Measurements from ENCODE around the gene CLCF1. TPM values are rescaled to one million over a fixed set of nuclear protein-coding genes. Genes with fewer than 3 reads are reported as not detected.
"Not testable (repeated sequence)": the region's sequence is repeated elsewhere in the genome, so short reads cannot be mapped to it uniquely, and the experiment has no call there.

Gene CLCF1
- polyA plus RNA-seq, 2 donors: 1.4 to 2.2 TPM

DNA sequence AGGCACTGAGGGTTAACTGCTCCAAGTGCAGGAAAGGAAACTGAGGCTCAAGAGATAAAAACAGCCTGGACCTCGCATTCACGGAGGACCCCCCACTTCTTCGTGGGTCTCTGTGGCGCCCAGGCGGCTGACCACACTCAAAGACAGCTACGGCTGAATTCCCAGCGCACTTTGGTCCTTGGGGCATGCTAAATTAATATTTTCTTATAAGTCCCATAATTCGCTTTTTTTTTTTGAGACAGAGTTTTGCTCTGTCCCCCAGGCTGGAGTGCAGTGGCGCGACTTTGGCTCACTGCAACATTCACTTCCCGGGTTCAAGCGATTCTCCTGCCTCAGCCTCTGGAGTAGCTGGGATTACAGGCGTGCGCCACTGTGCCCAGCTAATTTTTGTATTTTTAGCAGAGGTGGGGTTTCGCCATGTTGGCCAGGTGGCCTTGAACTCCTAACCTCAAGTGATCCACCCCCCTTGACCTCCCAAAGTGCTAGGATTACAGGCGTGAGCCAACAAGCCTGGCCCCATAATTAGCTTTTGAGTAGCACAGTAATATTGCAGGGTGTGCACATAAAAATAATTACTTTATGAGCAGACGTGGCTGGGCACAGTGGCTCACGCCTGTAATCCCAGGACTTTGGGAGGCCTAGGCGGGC, 28.9 kb upstream of the CLCF1 start:
- not testable (repeated sequence) for H3K27me3 ChIP-seq (ENCODE audit: control insufficient read depth in 1 of 2, insufficient read depth in 2 of 2, low read length in 2 of 2); H3K4me3 ChIP-seq (ENCODE audit: low read depth in 1 of 2, low read length in 2 of 2); H3K9me3 ChIP-seq (ENCODE audit: control insufficient read depth in 2 of 2, insufficient read depth in 1 of 2, low read depth in 1 of 2, low read length in 1 of 2)
- 47 to 52% methylated on average over 19 of the region's 19 CpGs for WGBS, 2 donors
- H3K27ac ChIP-seq (ENCODE audit: low read depth in 2 of 2, low read length in 1 of 2): peak overlapping the region; percentile 77 to 90
- H3K4me1 ChIP-seq (ENCODE audit: control insufficient read depth in 2 of 2, insufficient read depth in 2 of 2, low read length in 1 of 2): peaks cover 0 to 14% of the 10 kb centered on the region in 2 donors
- H3K36me3 ChIP-seq (ENCODE audit: control insufficient read depth in 2 of 2, insufficient read depth in 2 of 2, low read length in 1 of 2): peaks cover 12 to 26% of the 10 kb centered on the region in 2 donors

DNA sequence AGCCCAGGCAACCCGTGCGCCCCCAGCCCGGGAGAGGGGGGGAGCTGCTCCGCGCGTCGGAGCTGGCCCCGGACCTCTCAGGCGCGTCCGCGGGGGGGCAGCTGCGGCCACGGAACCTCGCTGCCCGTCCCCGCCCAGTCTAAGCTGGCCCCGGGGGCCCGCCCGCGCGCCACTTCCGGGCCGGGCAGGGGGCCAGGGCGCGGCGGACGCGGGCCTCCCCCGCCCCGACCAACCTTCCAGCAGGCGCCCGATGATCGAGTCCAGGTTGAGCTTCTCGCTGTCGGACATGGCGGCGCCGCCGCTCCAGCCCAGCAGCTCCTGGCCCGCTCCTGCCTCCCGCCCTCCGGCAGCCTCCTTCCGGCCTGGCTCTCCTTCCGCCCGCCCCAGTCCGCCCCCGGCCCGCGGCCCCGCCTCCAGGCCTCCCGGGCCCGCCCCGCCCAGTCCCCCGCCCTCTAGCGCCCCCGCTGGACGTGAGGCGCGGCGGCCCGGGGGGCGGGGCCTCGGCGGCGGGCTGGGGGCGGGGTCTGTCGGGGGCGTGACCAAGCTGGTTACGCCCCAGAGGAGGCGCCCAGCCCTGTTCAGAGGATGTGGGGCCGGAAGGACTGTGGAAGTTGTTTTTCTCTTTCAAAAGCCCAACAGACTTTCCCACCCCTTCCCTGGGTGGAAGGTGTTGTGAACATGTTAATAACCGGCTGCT, 28.2 kb upstream of the CLCF1 start, which contains the start of gene PPP1CA:
TSS of gene PPP1CA (minus strand) at position 364 of the 697 bp plus-strand sequence. CDS start at position 288, 76 bp downstream.
- Histone ChIP-seq H3K27ac (ENCODE audit: low read depth in 2 of 2, low read length in 1 of 2) (peak within 1 kb of the TSS; percentile 94 to 96), H3K27me3 (ENCODE audit: control insufficient read depth in 1 of 2, insufficient read depth in 2 of 2, low read length in 2 of 2) (no peaks in the 10 kb centered on the region), H3K9me3 (ENCODE audit: control insufficient read depth in 2 of 2, insufficient read depth in 1 of 2, low read depth in 1 of 2, low read length in 1 of 2) (no peaks in the 10 kb centered on the region), H3K4me1 (ENCODE audit: control insufficient read depth in 2 of 2, insufficient read depth in 2 of 2, low read length in 1 of 2) (peaks cover 0 to 13% of the 10 kb centered on the region in 2 donors), H3K4me3 (ENCODE audit: low read depth in 1 of 2, low read length in 2 of 2) (peak within 1 kb of the TSS; percentile 78 to 93), H3K36me3 (ENCODE audit: control insufficient read depth in 2 of 2, insufficient read depth in 2 of 2, low read length in 1 of 2) (peaks cover 15 to 29% of the 10 kb centered on the region in 2 donors)
- 0 to 1% methylated on average over 56 to 73 of the region's 73 CpGs for WGBS, 2 donors

DNA sequence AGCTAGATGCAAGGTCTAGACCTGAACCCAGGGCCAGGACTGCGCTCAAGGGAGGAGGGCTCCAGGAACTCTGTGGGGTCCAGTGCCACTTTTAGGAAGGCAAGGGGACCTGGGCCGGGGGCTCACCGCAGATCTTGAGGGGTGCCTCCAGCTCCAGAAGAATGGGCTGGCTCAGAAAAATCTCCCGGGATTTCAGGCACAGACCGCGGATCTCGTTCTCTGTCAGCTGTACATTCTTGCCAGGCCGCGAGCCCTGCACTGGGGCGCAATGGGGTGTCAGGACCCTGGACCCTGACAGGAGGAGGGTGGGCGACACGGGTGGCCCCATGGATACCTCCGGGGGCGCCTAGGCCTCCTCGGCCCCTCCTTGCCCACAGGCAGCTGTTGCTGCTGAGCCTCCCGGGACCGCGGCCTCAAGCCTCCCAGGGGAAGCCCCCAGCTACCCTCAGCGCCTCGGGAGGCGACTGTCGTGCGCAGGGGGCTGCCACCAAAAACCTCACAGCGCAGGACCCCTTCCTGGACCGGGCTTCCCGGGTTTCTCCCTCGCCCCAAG, 27.6 kb upstream of the CLCF1 start:
- Histone ChIP-seq H3K4me1 (ENCODE audit: control insufficient read depth in 2 of 2, insufficient read depth in 2 of 2, low read length in 1 of 2) (peaks cover 0 to 13% of the 10 kb centered on the region in 2 donors), H3K27me3 (ENCODE audit: control insufficient read depth in 1 of 2, insufficient read depth in 2 of 2, low read length in 2 of 2) (no peaks in the 10 kb centered on the region), H3K9me3 (ENCODE audit: control insufficient read depth in 2 of 2, insufficient read depth in 1 of 2, low read depth in 1 of 2, low read length in 1 of 2) (no peaks in the 10 kb centered on the region), H3K36me3 (ENCODE audit: control insufficient read depth in 2 of 2, insufficient read depth in 2 of 2, low read length in 1 of 2) (peaks cover 15 to 29% of the 10 kb centered on the region in 2 donors), H3K4me3 (ENCODE audit: low read depth in 1 of 2, low read length in 2 of 2) (peak overlapping the region; percentile 78 to 93), H3K27ac (ENCODE audit: low read depth in 2 of 2, low read length in 1 of 2) (peak overlapping the region; percentile 94 to 96)
- WGBS, 2 donors: 2 to 3% methylated on average over 26 to 27 of the region's 27 CpGs

DNA sequence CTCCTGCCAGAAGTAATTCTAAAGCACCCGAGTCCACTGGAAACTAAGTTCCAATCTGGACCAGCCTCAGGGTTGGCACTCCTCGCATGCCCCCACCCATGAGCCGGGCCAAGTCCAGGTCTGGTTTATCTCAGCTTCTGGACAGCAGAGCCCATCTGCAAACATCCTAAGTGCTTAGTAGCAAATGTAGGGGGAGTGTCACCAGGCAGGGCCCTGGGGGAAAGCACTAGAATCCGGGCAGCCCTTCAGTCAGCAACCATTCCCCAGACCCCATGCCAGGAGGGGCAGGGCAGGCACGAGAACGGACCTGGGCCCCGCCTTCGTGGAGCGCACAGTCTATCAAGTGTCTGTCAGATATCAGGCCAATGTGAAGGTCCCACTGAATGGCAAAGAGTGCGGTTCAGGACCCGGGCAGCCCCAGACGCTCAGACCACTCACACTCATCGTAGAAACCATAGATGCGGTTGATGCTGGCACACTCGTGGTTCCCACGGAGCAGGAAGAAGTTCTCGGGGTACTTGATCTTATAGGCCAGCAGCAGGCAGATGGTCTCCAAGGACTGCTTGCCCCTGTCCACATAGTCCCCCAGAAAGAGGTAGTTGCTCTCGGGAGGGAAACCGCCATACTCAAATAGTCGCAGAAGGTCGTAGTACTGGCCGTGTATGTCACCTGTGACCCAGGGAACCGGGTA, 27.0 kb upstream of the CLCF1 start:
- H3K4me1 ChIP-seq (ENCODE audit: control insufficient read depth in 2 of 2, insufficient read depth in 2 of 2, low read length in 1 of 2): peaks cover 0 to 13% of the 10 kb centered on the region in 2 donors
- WGBS, 2 donors: 25 to 28% methylated on average over 23 of the region's 23 CpGs
- H3K4me3 ChIP-seq (ENCODE audit: low read depth in 1 of 2, low read length in 2 of 2): peak overlapping the region; percentile 78 to 93
- peak overlapping the region; percentile 94 to 96 for H3K27ac ChIP-seq (ENCODE audit: low read depth in 2 of 2, low read length in 1 of 2)
- no peaks in the 10 kb centered on the region for H3K27me3 ChIP-seq (ENCODE audit: control insufficient read depth in 1 of 2, insufficient read depth in 2 of 2, low read length in 2 of 2)
- peaks cover 15 to 34% of the 10 kb centered on the region in 2 donors for H3K36me3 ChIP-seq (ENCODE audit: control insufficient read depth in 2 of 2, insufficient read depth in 2 of 2, low read length in 1 of 2)
- no peaks in the 10 kb centered on the region for H3K9me3 ChIP-seq (ENCODE audit: control insufficient read depth in 2 of 2, insufficient read depth in 1 of 2, low read depth in 1 of 2, low read length in 1 of 2)

DNA sequence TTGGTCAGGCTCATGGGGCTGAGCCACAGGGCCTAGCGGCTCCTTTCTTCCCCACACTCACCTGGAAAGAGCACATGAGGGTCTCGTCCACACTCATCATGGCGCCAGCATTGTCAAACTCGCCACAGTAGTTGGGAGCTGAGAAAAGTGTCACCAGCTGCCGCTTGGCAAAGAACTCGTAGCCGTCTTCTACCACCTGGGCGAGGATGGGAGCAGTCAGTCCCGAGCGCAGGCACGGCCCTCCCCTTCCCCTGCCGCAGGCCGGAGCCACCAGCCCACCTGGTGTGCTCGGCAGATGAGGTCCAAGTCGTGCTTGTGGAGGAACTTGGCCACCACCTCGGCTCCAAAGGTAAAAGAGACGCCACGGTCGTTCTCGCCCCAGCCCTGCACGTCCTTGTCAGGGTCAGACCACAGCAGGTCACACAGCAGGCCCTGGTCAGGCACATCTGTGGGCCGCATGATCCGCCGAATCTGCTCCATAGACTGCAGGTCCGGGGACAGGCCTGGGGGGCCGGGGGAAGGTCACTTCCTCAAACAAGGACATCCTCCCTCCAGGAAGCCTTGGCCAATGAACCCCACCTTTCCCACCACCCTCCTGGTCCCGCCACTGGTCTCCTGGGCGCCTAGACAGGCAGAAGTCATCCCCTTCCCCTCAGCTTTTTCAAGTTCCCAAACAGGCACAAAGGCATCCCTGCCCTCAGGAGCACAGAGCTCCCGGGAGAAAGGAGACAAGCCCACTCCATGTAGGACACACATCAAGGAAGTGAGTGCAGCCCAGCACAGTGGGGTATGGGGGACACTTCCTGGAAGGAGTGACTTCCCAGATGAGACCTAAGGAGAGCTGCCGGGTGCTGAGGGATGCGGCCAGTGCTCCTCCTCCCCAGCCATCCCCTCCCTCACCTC, 25.5 kb upstream of the CLCF1 start:
- WGBS, 2 donors: 82 to 84% methylated on average over 30 to 31 of the region's 31 CpGs
- Histone ChIP-seq H3K27me3 (ENCODE audit: control insufficient read depth in 1 of 2, insufficient read depth in 2 of 2, low read length in 2 of 2) (no peaks in the 10 kb centered on the region), H3K4me3 (ENCODE audit: low read depth in 1 of 2, low read length in 2 of 2) (no peak overlapping the region), H3K4me1 (ENCODE audit: control insufficient read depth in 2 of 2, insufficient read depth in 2 of 2, low read length in 1 of 2) (peaks cover 0 to 13% of the 10 kb centered on the region in 2 donors), H3K27ac (ENCODE audit: low read depth in 2 of 2, low read length in 1 of 2) (peak overlapping the region in 1 of 2 donors; percentile 26), H3K9me3 (ENCODE audit: control insufficient read depth in 2 of 2, insufficient read depth in 1 of 2, low read depth in 1 of 2, low read length in 1 of 2) (no peaks in the 10 kb centered on the region), H3K36me3 (ENCODE audit: control insufficient read depth in 2 of 2, insufficient read depth in 2 of 2, low read length in 1 of 2) (peaks cover 15 to 40% of the 10 kb centered on the region in 2 donors)

DNA sequence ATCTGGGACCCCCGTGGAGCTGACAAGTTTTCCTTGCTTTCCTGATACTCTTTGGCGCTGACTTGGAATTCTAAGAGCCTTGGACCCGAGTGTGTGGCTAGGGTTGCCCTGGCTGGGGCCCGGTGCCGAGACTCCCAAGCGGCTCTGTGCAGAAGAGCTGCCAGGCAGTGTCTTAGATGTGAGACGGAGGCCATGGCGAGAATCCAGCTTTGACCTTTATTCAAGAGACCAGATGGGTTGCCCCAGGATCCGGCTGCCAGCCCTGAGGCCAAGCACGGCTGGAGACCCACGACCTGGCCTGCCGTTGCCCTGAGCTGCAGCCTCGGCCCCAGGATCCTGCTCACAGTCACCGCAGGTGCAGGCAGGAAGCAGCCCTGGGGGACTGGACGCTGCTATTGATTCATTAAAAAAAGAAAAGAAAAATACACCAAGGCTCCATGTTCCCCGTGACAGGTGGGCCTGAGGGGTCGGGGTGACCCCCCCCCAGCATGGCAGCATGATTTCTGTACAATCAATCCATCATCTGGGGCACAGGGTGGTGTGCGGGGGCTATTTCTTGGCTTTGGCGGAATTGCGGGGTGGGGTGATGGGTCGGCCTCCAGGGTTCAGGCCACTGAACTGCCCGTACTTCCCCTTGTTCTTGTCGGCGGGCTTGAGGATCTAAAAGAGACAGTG, 24.7 kb upstream of the CLCF1 start:
- Histone ChIP-seq H3K27me3 (ENCODE audit: control insufficient read depth in 1 of 2, insufficient read depth in 2 of 2, low read length in 2 of 2) (no peaks in the 10 kb centered on the region), H3K4me3 (ENCODE audit: low read depth in 1 of 2, low read length in 2 of 2) (no peak overlapping the region), H3K36me3 (ENCODE audit: control insufficient read depth in 2 of 2, insufficient read depth in 2 of 2, low read length in 1 of 2) (peaks cover 15 to 44% of the 10 kb centered on the region in 2 donors), H3K27ac (ENCODE audit: low read depth in 2 of 2, low read length in 1 of 2) (no peak overlapping the region), H3K9me3 (ENCODE audit: control insufficient read depth in 2 of 2, insufficient read depth in 1 of 2, low read depth in 1 of 2, low read length in 1 of 2) (no peaks in the 10 kb centered on the region), H3K4me1 (ENCODE audit: control insufficient read depth in 2 of 2, insufficient read depth in 2 of 2, low read length in 1 of 2) (peaks cover 0 to 18% of the 10 kb centered on the region in 2 donors)
- WGBS, 2 donors: 79 to 80% methylated on average over 24 of the region's 24 CpGs

DNA sequence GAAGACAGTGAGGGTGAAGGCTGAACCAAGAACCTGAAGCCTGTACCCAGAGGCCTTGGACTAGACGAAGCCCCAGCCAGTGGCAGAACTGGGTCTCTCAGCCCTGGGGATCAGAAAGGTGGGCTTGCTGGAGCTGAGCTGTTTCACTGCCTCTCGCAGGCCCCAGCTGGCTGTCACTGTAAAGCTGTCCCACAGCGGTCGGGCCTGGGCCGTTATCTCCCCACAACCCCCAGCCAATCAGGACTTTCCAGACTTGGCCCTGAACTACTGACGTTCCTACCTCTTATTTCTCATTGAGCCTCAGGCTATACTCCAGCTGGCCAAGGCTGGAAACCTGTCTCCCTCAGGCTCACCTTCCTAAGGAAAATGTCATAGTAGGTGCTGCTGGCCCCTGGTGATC, 24.1 kb upstream of the CLCF1 start:
- Histone ChIP-seq H3K27me3 (ENCODE audit: control insufficient read depth in 1 of 2, insufficient read depth in 2 of 2, low read length in 2 of 2) (no peaks in the 10 kb centered on the region), H3K27ac (ENCODE audit: low read depth in 2 of 2, low read length in 1 of 2) (no peak overlapping the region), H3K9me3 (ENCODE audit: control insufficient read depth in 2 of 2, insufficient read depth in 1 of 2, low read depth in 1 of 2, low read length in 1 of 2) (no peaks in the 10 kb centered on the region), H3K4me3 (ENCODE audit: low read depth in 1 of 2, low read length in 2 of 2) (no peak overlapping the region), H3K4me1 (ENCODE audit: control insufficient read depth in 2 of 2, insufficient read depth in 2 of 2, low read length in 1 of 2) (peaks cover 0 to 21% of the 10 kb centered on the region in 2 donors), H3K36me3 (ENCODE audit: control insufficient read depth in 2 of 2, insufficient read depth in 2 of 2, low read length in 1 of 2) (peaks cover 15 to 44% of the 10 kb centered on the region in 2 donors)
- WGBS, 2 donors: 71 to 78% methylated on average over 6 of the region's 6 CpGs

DNA sequence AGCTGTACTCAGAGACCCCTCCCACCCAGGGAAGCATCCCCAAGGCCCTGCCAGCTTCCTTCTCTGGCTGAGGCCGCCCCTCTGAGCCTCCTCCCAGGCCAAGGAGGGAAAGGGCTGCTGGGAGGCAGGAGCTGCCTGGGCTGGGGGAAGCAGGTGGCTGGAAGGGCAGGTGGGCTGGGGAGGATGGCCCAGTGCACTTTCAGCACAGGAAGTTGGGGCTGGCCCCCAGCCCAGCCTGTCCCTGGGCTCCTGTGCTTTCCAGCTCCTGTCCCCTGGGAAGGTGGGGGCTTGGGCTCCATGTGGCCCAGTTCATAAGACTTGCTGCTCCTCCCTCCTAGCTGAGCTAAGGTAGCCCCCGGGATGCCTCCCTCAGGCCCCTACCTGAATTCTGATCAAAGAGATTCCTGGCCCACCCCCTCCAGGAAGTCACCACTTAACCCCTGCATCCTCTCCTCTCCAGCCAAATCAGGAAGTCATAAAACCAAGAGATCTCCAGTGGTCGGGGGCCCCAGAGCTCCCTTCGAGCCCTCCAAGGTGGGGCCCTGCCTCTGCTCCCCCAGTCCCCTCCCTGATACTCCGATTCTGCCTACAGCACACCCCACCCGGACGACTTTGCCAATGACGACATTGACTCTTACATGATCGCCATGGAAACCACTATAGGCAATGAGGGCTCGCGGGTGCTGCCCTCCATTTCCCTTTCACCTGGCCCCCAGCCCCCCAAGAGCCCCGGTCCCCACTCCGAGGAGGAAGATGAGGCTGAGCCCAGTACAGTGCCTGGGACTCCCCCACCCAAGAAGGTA, 23.4 kb upstream of the CLCF1 start:
- Histone ChIP-seq H3K36me3 (ENCODE audit: control insufficient read depth in 2 of 2, insufficient read depth in 2 of 2, low read length in 1 of 2) (peaks cover 15 to 44% of the 10 kb centered on the region in 2 donors), H3K9me3 (ENCODE audit: control insufficient read depth in 2 of 2, insufficient read depth in 1 of 2, low read depth in 1 of 2, low read length in 1 of 2) (no peaks in the 10 kb centered on the region), H3K27ac (ENCODE audit: low read depth in 2 of 2, low read length in 1 of 2) (no peak overlapping the region), H3K4me1 (ENCODE audit: control insufficient read depth in 2 of 2, insufficient read depth in 2 of 2, low read length in 1 of 2) (peaks cover 0 to 24% of the 10 kb centered on the region in 2 donors), H3K4me3 (ENCODE audit: low read depth in 1 of 2, low read length in 2 of 2) (no peak overlapping the region), H3K27me3 (ENCODE audit: control insufficient read depth in 1 of 2, insufficient read depth in 2 of 2, low read length in 2 of 2) (no peaks in the 10 kb centered on the region)
- WGBS, 2 donors: 53 to 59% methylated on average over 13 of the region's 13 CpGs
